OCI-LY7 (cell line): ENCODE measurements around the gene PLEK2. TPM values are rescaled to one million over a fixed set of nuclear protein-coding genes. Genes with fewer than 3 reads are reported as not detected.

Source experiments
- BruUV-seq: library from RNA; stranded (reverse); fragments of 400-500 nt; replicated peaks from 2 replicates; lab custom pipeline; 2021; lab: Mats Ljungman, UMichigan
- CTCF ChIA-PET: fragments of 300-600 bp; sonication (Branson Sonifier 250); formaldehyde crosslinking; loops from one replicate; lab custom pipeline; 2022; ENCODE audit warnings: antibody characterized with exemption; ENCODE audit not compliant: unreplicated experiment; lab: Charles Lee
- POLR2A ChIA-PET: fragments of 300-600 bp; sonication (Branson Sonifier 250); formaldehyde crosslinking; loops from one replicate; lab custom pipeline; 2022; ENCODE audit warnings: antibody characterized with exemption; lab: Charles Lee
- DNase-seq: peaks from one replicate; pipeline ENCODE4 v3.0.0-alpha.2; 2015; ENCODE audit warnings: low spot score
- H2AFZ ChIP-seq: fragments of 200-600 bp; sonication (generic), shearing (Covaris generic); 2 replicates; pipeline ENCODE4 v1.6.1; 2014; ENCODE audit warnings: mild to moderate bottlenecking, antibody characterized with exemption, low read length, moderate library complexity
- H3K27ac ChIP-seq: fragments of 200-600 bp; sonication (generic); 2 replicates; pipeline ENCODE4 v1.5.1; 2014; ENCODE audit warnings: mixed run types, low read depth, mild to moderate bottlenecking, moderate library complexity, low read length, inconsistent platforms; ENCODE audit not compliant: poor library complexity, severe bottlenecking
- H3K36me3 ChIP-seq: fragments of 200-600 bp; sonication (generic); 2 replicates; pipeline ENCODE4 v1.6.1; 2014; ENCODE audit warnings: mild to moderate bottlenecking, antibody characterized with exemption, low read length, moderate library complexity, mixed read lengths; ENCODE audit not compliant: insufficient read depth
- H3K4me1 ChIP-seq: fragments of 200-600 bp; sonication (generic); 2 replicates; pipeline ENCODE4 v1.5.1; 2014; ENCODE audit warnings: mild to moderate bottlenecking, low read length; ENCODE audit not compliant: insufficient read depth, poor library complexity, severe bottlenecking
- H3K4me2 ChIP-seq: fragments of 200-600 bp; sonication (generic); 2 replicates; pipeline ENCODE4 v1.6.1; 2014; ENCODE audit warnings: mild to moderate bottlenecking, low read length
- H3K4me3 ChIP-seq: fragments of 200-600 bp; sonication (generic); 2 replicates; pipeline ENCODE4 v1.5.1; 2014; ENCODE audit warnings: mild to moderate bottlenecking, low read depth, low read length; ENCODE audit not compliant: poor library complexity, severe bottlenecking
- H3K79me2 ChIP-seq: fragments of 200-600 bp; sonication (generic); 2 replicates; pipeline ENCODE4 v1.6.1; 2016; ENCODE audit warnings: low read depth, mild to moderate bottlenecking, low read length, moderate library complexity, mixed read lengths; ENCODE audit not compliant: insufficient read depth
- H3K9me2 ChIP-seq: fragments of 200-600 bp; sonication (generic); 2 replicates; pipeline ENCODE4 v1.6.1; 2016; ENCODE audit warnings: mild to moderate bottlenecking, low read length, mixed read lengths; ENCODE audit not compliant: insufficient read depth
- H3K9me3 ChIP-seq: fragments of 200-600 bp; sonication (generic); 2 replicates; pipeline ENCODE4 v1.6.1; 2014; ENCODE audit warnings: mild to moderate bottlenecking, mixed run types, low read length, mixed read lengths
- H4K20me1 ChIP-seq: fragments of 200-600 bp; sonication (generic); 2 replicates; pipeline ENCODE4 v1.6.1; 2014; ENCODE audit warnings: mild to moderate bottlenecking, antibody characterized with exemption, low read length, moderate library complexity, mixed read lengths; ENCODE audit not compliant: insufficient read depth
- CTCF ChIP-seq: fragments of 200-600 bp; sonication (generic); conservative IDR thresholded peaks from 2 replicates; pipeline ENCODE4 v1.5.1; 2014; ENCODE audit warnings: mild to moderate bottlenecking, antibody characterized with exemption, low read length, moderate library complexity, mixed read lengths
- EZH2phosphoT487 ChIP-seq: fragments of 200-600 bp; sonication (generic); IDR thresholded peaks from 2 replicates; pipeline ENCODE4 v1.6.1; 2018; ENCODE audit warnings: low read depth, borderline replicate concordance, mild to moderate bottlenecking, mixed run types, antibody characterized with exemption, low read length, moderate library complexity, mixed read lengths
- intact Hi-C: fragments of 100-400 bp; cut with micrococcal nuclease; formaldehyde crosslinking; loops from one replicate; pipeline ENCODE4 v1.10.0; 2022; ENCODE audit not compliant: unreplicated experiment
- total RNA-seq, 2 experiments: library from RNA; depleted of rRNA in 1 of 2; stranded (reverse); fragments of >200 nt in 1 of 2; shearing (Covaris generic) in 1 of 2; gene quantifications; 2 replicates each; pipeline ENCODE4 v1.2.3, GENCODE V29; 2014 to 2022

The PLEK2 gene
- total RNA-seq, 2 experiments from 2014 or later, result not detected

- no TSS peak for BruUV-seq
- no peak for DNase-seq
- POLR2A ChIA-PET, result no interaction called here
- Histone ChIP-seq H3K4me1 (peaks cover 3% of the 10 kb centered on the region), H3K9me3 (no peaks in the 10 kb centered on the region), H2AFZ (no peak overlapping the region), H3K36me3 (no peaks in the 10 kb centered on the region), H3K9me2 (no peaks in the 10 kb centered on the region), H3K4me2 (no peak overlapping the region), H3K4me3 (no peak overlapping the region), H3K27ac (no peak overlapping the region), H4K20me1 (no peaks in the 10 kb centered on the region), H3K79me2 (no peaks in the 10 kb centered on the region)
- intact Hi-C loops, result no loop called here
- TF ChIP-seq EZH2phosphoT487, result no peak
- no peak for TF ChIP-seq CTCF
- CTCF ChIA-PET, result no interaction called here
Observed at GRCh38 chr14:67413806-67414769, 2.1 kb upstream of the PLEK2 start.

DNA sequence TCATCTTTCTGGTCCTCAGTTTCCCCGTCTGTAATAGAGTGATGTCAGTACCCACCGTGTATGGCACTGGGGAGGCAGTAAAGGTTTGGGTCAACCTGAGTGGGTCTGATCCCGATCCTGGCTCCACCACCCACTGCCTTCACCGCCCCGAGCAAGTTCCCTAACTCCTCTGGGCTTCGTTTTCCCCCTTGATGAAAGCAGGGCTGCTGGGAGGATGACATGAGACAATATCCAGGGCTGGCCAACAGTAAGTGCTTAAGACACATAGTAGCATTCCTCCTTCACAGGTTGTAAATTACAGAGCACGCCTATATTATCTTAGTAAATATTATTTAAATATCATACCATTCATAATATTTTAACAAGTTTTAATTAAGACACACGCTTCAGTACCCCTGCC lies 595 bp downstream of the PLEK2 start:
- CTCF ChIA-PET, result no interaction called here
- Histone ChIP-seq H3K4me1 (no peaks in the 10 kb centered on the region), H3K79me2 (no peaks in the 10 kb centered on the region), H3K4me3 (no peak overlapping the region), H3K36me3 (no peaks in the 10 kb centered on the region), H3K4me2 (no peak overlapping the region), H3K9me3 (no peaks in the 10 kb centered on the region), H3K9me2 (no peaks in the 10 kb centered on the region), H2AFZ (no peak overlapping the region), H3K27ac (no peak overlapping the region), H4K20me1 (no peaks in the 10 kb centered on the region)
- DNase-seq, result no peak
- intact Hi-C loops, result no loop called here
- POLR2A ChIA-PET, result interaction anchor here (1.8 kb wide), 1 partner anchor 11 kb away, joined by 4 read pairs; no protein-coding TSS in a partner anchor
- no TSS peak for BruUV-seq
- TF ChIP-seq EZH2phosphoT487 (no peak), CTCF (no peak)

- BruUV-seq, result no TSS peak
Observed at GRCh38 chr14:67410313-67410712, 1.7 kb downstream of the PLEK2 start.

More at GRCh38 chr14:67410313-67410712, 1.7 kb downstream of the PLEK2 start:
- H4K20me1 ChIP-seq, result no peaks in the 10 kb centered on the region
- no peak overlapping the region for H2AFZ ChIP-seq
- H3K4me3 ChIP-seq, result no peak overlapping the region
- H3K9me2 ChIP-seq, result no peaks in the 10 kb centered on the region
- TF ChIP-seq EZH2phosphoT487, result no peak
- ChIA-PET CTCF (no interaction called here), POLR2A (interaction anchor here (0.7 to 1.8 kb wide), 3 partner anchors 10 to 375 kb away, joined by 3 to 4 read pairs (median 3); no protein-coding TSS in a partner anchor)
- H3K36me3 ChIP-seq, result no peaks in the 10 kb centered on the region
- H3K4me2 ChIP-seq, result no peak overlapping the region
- H3K4me1 ChIP-seq, result no peaks in the 10 kb centered on the region
- H3K79me2 ChIP-seq, result no peaks in the 10 kb centered on the region
- no peak overlapping the region for H3K27ac ChIP-seq
- H3K9me3 ChIP-seq, result no peaks in the 10 kb centered on the region
- intact Hi-C loops, result no loop called here
- no peak for DNase-seq
